ENCODE results near the gene DYNC1I1.
"Not testable (repeated sequence)": the region's sequence is repeated elsewhere in the genome, so short reads cannot be mapped to it uniquely, and the experiment has no call there.

Gene DYNC1I1

DNA sequence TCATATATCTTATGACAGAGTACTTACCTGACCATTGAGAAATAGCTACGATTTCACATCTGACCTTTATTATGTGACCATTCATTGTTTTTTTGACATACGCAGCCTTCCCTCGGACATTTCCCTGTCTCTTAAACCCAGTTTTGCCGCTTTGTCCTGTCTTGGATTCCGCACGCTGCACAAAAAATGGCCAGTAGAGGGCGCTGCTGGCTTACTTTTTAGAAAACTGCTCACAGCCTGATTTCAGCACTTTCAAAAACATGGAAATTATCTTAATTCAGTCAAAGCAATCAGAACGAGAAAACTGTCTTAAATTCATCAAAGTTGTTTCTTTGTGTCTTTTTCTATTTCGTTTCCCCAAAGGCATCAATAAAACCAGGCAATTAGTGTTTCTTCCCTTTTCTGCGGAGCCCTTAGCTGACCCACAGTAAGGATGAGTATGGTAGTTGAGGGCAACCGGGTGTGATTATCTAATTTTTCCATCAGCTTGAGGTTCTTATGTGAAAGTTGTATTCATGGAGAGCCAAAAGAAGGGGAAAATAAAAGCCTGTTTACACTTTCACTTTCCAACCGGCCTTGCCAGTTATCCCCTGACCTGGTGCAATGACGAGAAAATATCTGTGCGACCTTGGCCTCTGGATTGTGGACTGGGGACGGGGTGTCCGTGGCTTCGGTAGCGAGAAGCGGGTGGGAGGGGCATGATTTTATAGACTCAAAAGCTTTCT lies 144.4 kb downstream of the DYNC1I1 start:
- peak; percentile 53 to 67 (median 60) for DNase-seq
- Mint-ChIP-seq H3K4me3 (no peak overlapping the region), H3K9me3 (no peaks in the 10 kb centered on the region), H3K36me3 (ENCODE audit: insufficient read depth) (no peaks in the 10 kb centered on the region), H3K27ac (no peak overlapping the region), H3K27me3 (peaks cover 23 to 27% of the 10 kb centered on the region in 2 donors), H3K4me1 (ENCODE audit: low read depth in 2 of 2) (peaks cover 0 to 3% of the 10 kb centered on the region in 2 donors)
- ATAC-seq (replicated peaks) = peak; percentile 36

DNA sequence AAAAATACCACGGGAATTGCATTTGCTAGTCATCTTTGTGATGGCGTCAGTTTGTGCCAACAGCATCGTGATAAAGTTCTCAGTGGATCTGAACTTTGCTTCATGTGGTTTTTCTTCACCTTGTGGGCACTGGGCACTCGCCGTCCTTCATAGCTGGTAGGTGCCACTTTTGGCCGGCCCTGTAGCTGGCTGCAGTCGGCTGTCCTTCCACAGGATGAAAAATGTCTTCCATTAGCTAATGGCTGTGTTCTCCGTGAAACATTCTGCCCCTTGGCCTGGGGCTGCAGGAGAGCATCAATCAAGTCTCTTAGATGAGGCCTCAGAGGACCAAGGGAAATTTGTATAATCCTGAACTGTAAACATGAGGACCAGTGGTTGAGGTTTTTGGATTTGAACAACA lies 145.3 kb downstream of the DYNC1I1 start:
- no peak overlapping the region for H3K4me3 Mint-ChIP-seq
- H3K27me3 Mint-ChIP-seq = peaks cover 23 to 27% of the 10 kb centered on the region in 2 donors
- no peak overlapping the region for H3K27ac Mint-ChIP-seq
- no peak for DNase-seq
- H3K4me1 Mint-ChIP-seq (ENCODE audit: low read depth in 2 of 2) = peaks cover 0 to 3% of the 10 kb centered on the region in 2 donors
- ATAC-seq (replicated peaks) = no peak
- H3K9me3 Mint-ChIP-seq = no peaks in the 10 kb centered on the region
- H3K36me3 Mint-ChIP-seq (ENCODE audit: insufficient read depth) = no peaks in the 10 kb centered on the region

DNA sequence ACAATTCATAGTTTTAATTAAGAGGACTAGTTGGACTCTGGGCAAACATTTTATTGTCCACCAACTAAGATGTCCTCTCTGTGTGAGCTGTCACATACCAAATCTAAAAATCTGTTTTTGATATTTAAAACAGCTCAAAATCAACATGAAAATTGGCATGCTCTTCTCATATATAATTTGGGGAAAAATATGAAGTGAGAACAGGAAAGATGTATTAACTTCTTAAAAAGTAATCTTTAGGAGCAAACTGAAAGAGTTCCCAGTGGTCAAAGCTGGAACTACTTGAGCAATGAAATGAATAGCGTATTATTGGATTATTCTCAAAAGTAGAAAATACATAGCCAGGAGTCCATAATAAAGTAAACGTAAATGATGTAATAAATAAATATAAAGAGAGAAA lies 147.2 kb downstream of the DYNC1I1 start:
- no peak for DNase-seq
- Mint-ChIP-seq H3K36me3 (ENCODE audit: insufficient read depth) (no peaks in the 10 kb centered on the region), H3K27me3 (peaks cover 11 to 18% of the 10 kb centered on the region in 2 donors), H3K27ac (no peak overlapping the region), H3K9me3 (no peaks in the 10 kb centered on the region), H3K4me3 (no peak overlapping the region), H3K4me1 (ENCODE audit: low read depth in 2 of 2) (peaks cover 0 to 3% of the 10 kb centered on the region in 2 donors)
- ATAC-seq (replicated peaks) = no peak

DNA sequence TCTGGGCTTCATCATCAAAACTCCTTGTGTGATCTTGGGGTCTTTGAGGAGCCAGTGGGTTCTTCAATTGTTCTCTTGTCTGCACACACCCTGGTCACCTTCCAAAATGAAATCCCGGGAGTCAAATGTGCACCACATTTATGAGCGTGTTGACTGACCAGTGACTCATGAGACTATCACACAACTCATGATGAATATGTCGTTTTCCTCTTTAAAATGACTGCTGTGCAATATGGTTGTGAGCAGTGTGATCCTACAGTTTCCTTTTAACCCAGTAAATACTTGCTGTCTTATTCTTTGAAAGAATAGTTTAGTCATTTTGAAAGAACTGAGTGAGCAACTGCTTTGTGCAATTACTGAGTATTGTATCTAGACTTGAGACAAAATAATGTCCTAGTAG lies 149.2 kb downstream of the DYNC1I1 start:
- H3K4me3 Mint-ChIP-seq = no peak overlapping the region
- peaks cover 3 to 13% of the 10 kb centered on the region in 2 donors for H3K27me3 Mint-ChIP-seq
- H3K36me3 Mint-ChIP-seq (ENCODE audit: insufficient read depth) = no peaks in the 10 kb centered on the region
- peaks cover 0 to under 1% of the 10 kb centered on the region in 2 donors for H3K4me1 Mint-ChIP-seq (ENCODE audit: low read depth in 2 of 2)
- ATAC-seq (replicated peaks) (no peak), DNase-seq (no peak)
- H3K27ac Mint-ChIP-seq = no peak overlapping the region
- H3K9me3 Mint-ChIP-seq = no peaks in the 10 kb centered on the region

DNA sequence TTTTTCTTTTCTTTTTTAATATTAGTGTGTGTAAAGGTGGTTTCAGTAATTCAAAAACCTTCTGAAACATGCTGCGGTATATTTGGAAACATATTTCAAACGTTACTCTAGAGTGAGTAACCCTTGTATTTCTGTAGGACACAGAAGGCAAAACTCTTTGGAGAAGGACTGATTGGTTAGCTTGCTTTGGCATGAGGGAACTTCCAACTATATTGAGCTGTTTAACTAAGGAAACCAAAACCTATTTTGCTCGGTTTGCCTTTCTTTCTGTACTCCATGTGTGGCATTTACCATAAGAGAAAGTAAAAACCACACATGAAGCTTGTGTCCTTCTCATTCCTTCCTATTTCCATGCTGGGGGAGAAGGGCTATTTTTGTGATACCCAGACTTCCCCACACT lies 149.8 kb downstream of the DYNC1I1 start:
- Mint-ChIP-seq H3K9me3 (no peaks in the 10 kb centered on the region), H3K36me3 (ENCODE audit: insufficient read depth) (no peaks in the 10 kb centered on the region), H3K27me3 (peaks cover 0 to 9% of the 10 kb centered on the region in 2 donors), H3K4me1 (ENCODE audit: low read depth in 2 of 2) (no peaks in the 10 kb centered on the region), H3K27ac (no peak overlapping the region), H3K4me3 (no peak overlapping the region)
- ATAC-seq (replicated peaks) (no peak), DNase-seq (no peak)

DNA sequence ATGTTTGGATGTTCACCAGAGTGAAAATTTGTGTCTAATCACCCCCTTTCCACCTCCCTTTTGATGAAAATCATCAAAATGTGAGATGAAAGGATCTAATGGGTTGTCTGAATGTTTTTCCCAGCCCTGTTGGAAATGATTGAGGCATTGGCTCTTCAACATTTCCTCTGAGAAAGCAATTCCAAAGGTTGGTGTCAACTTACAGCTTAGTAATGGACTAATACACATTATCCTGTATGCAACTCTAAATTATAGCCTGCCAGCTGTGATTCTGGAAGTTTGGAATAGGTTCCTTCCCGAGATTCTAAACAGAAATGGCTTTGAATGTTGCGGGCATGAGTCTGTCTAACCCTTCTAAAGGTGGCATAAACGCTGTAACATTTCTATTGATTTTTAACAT lies 152.9 kb downstream of the DYNC1I1 start:
- no peak overlapping the region for H3K27ac Mint-ChIP-seq
- no peaks in the 10 kb centered on the region for H3K36me3 Mint-ChIP-seq (ENCODE audit: insufficient read depth)
- H3K4me1 Mint-ChIP-seq (ENCODE audit: low read depth in 2 of 2) = no peaks in the 10 kb centered on the region
- no peaks in the 10 kb centered on the region for H3K9me3 Mint-ChIP-seq
- no peak overlapping the region for H3K4me3 Mint-ChIP-seq
- H3K27me3 Mint-ChIP-seq = peaks cover 0 to 6% of the 10 kb centered on the region in 2 donors
- no peak for DNase-seq
- ATAC-seq (replicated peaks) = no peak

DNA sequence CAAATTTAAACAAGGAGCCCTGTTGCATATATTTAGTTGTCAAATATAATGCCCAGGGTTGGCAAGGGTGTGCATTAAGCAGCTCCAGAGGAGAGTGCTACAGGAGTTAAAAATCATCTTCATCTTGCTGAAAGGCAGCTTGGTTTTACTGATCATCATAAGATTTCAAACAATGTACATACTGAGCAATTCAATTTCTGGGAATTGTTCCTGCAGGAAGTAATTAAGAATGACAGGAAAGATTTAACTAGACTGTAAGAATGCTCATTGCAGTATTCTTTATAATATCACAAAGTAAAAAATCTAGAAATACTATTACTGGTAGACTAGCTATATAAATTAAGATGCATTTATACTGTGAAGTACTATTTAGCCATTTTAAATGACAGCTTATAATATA lies 153.6 kb downstream of the DYNC1I1 start:
- no peaks in the 10 kb centered on the region for H3K4me1 Mint-ChIP-seq (ENCODE audit: low read depth in 2 of 2)
- H3K36me3 Mint-ChIP-seq (ENCODE audit: insufficient read depth) = no peaks in the 10 kb centered on the region
- no peaks in the 10 kb centered on the region for H3K9me3 Mint-ChIP-seq
- H3K27ac Mint-ChIP-seq = no peak overlapping the region
- ATAC-seq (replicated peaks) (no peak), DNase-seq (no peak)
- H3K27me3 Mint-ChIP-seq = peaks cover 0 to 6% of the 10 kb centered on the region in 2 donors
- no peak overlapping the region for H3K4me3 Mint-ChIP-seq

DNA sequence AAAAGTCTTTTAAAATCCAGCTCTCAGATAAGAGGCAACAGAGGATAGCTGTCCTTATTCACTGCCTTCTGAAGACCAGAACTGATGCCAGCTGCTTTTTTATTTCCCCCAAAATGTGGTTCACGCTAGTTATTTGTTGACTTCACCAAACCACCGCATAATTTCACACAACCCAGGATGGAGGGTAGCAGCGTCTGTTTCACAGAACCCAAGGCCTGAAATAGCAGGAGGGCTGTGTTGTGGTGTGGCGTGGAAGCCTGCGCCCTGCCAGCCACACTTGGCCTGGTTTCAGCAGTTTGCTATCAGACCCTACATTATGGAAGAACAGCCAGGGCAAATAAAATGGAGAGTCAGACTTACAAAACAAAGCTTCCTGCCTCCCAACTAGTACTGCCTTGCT lies 155.4 kb downstream of the DYNC1I1 start:
- ATAC-seq (replicated peaks) (no peak), DNase-seq (no peak)
- Mint-ChIP-seq H3K4me1 (ENCODE audit: low read depth in 2 of 2) (no peaks in the 10 kb centered on the region), H3K27me3 (peaks cover 0 to 6% of the 10 kb centered on the region in 2 donors), H3K27ac (no peak overlapping the region), H3K36me3 (ENCODE audit: insufficient read depth) (no peaks in the 10 kb centered on the region), H3K9me3 (no peaks in the 10 kb centered on the region), H3K4me3 (no peak overlapping the region)

DNA sequence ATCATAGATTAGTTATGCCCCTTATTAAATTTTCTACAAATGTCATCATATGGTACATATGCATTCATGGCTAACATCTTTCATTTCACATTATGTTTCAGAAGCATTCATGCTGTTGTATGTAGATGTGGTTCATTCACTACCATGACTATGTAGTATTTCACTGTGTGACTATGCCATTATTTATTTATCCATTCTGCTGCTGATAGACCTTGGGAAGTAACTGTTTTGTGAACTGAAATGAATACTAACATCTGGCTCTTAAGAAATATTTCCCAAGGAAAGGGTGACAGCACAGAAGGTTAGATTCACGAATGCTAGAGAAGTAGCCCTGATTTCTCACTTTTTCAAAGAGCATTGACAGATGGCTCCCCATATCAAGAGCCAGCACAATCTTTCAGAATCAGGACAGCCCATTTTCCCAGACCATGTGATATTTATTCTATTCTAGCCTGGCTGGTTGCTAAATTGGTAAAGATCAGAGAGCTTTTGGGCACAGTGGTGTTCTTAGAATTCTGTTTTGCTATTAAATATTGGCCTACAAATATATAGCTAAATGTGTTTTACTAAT lies 157.4 kb downstream of the DYNC1I1 start:
- no peaks in the 10 kb centered on the region for H3K9me3 Mint-ChIP-seq
- H3K27ac Mint-ChIP-seq = no peak overlapping the region
- DNase-seq (no peak), ATAC-seq (replicated peaks) (no peak)
- no peak overlapping the region for H3K4me3 Mint-ChIP-seq
- H3K4me1 Mint-ChIP-seq (ENCODE audit: low read depth in 2 of 2) = no peaks in the 10 kb centered on the region
- no peaks in the 10 kb centered on the region for H3K36me3 Mint-ChIP-seq (ENCODE audit: insufficient read depth)
- peaks cover under 1 to 8% of the 10 kb centered on the region in 2 donors for H3K27me3 Mint-ChIP-seq

DNA sequence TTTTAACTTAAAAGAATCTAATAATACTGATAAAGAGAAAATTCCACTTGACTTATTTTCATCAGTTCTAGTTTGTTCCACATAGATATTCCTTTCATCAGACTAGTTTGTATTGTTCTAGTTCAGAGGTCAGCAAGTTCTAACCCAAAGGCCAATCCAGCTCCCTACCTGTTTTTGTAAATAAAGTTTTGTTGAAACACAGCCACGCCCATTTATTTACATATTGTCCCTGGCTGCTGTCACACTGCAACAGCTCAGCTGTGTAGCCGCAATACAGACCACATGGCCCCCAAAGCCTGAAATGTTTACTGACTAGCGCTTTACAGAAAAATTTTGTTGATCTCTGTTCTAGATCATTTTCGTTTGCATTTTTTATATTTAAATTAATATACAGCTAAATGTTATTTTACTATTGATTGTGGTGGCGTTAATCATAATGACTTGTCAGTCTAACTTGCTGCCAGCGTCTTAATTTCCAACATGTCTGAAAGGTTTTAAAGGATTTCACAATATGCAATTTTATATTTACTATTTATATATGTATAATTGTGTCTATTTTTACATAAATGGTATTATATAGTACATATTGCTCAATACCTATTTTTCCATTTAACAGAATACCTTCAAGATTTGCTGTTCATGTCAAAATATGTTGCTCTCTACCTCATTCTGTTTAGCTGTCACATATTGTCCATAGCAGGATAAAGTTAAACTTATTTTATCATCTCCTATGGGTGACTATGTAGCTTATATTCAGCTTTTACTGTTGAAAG lies 159.3 kb downstream of the DYNC1I1 start:
- H3K4me3 Mint-ChIP-seq = no peak overlapping the region
- H3K9me3 Mint-ChIP-seq = no peaks in the 10 kb centered on the region
- no peaks in the 10 kb centered on the region for H3K4me1 Mint-ChIP-seq (ENCODE audit: low read depth in 2 of 2)
- H3K27me3 Mint-ChIP-seq = peaks cover 6 to 15% of the 10 kb centered on the region in 2 donors
- H3K27ac Mint-ChIP-seq = no peak overlapping the region
- no peak for ATAC-seq (replicated peaks)
- DNase-seq = no peak
- no peaks in the 10 kb centered on the region for H3K36me3 Mint-ChIP-seq (ENCODE audit: insufficient read depth)

DNA sequence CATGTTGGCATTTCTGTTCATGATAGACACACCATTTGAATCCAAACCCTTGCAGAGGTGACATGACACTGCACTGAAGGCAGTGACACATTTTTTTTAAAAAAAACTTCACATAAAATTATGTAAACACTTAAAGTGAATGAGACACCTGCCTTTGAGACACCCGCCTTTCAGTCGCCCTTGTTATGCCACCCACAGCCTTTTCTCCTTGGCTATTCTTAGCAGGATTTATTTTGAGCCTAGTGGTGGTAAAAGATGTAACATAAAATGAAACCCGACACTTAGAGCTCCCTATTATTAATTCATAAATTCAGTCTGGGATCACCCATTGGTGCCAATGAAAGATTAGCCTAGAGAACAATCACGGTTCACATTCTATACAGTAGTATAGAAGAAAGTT lies 161.3 kb downstream of the DYNC1I1 start:
- no peak for ATAC-seq (replicated peaks)
- Mint-ChIP-seq H3K27me3 (peaks cover 6 to 9% of the 10 kb centered on the region in 2 donors), H3K36me3 (ENCODE audit: insufficient read depth) (no peaks in the 10 kb centered on the region), H3K27ac (no peak overlapping the region), H3K4me1 (ENCODE audit: low read depth in 2 of 2) (no peaks in the 10 kb centered on the region), H3K9me3 (no peaks in the 10 kb centered on the region), H3K4me3 (no peak overlapping the region)
- DNase-seq = no peak

DNA sequence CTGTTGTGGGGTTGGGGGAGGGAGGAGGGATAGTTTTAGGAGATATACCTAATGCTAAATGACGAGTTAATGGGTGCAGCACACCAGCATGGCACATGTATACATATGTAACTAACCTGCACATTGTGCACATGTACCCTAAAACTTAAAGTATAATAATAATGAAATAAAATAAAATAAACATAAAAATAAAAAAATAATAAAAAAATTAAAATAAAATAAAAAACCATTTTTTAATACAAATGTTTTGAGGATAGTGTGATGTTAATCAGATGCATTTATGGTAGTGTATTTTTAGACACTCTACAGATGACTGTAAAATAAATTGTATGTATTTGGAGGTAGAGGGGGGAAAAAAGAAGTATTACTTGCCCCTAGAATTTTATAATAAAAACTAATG lies 172.5 kb downstream of the DYNC1I1 start:
- DNase-seq; H3K27me3 Mint-ChIP-seq; H3K27ac Mint-ChIP-seq; H3K9me3 Mint-ChIP-seq; H3K36me3 Mint-ChIP-seq (ENCODE audit: insufficient read depth); H3K4me3 Mint-ChIP-seq; ATAC-seq (replicated peaks); H3K4me1 Mint-ChIP-seq (ENCODE audit: low read depth in 2 of 2): not testable (repeated sequence)

DNA sequence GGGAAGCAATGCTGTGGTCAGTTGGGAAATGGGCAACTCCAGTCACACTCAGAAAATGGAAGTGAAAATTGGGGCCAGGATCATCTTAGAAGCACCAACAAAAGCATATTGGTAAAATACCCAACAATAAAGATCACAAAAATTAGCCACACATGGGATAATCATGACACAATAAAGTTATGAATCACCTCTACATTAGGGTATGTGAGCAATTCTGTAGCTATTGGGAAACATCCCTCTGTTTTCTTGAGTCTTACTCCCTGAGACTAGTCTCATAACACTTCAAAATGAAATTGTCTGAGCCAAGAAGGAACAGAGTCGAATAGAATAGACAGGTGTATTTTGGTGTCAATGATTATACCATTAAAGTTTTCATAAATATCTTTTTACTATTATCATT lies 178.3 kb downstream of the DYNC1I1 start:
- no peak overlapping the region for H3K27ac Mint-ChIP-seq
- DNase-seq (no peak), ATAC-seq (replicated peaks) (no peak)
- no peaks in the 10 kb centered on the region for H3K36me3 Mint-ChIP-seq (ENCODE audit: insufficient read depth)
- no peaks in the 10 kb centered on the region for H3K9me3 Mint-ChIP-seq
- no peaks in the 10 kb centered on the region for H3K4me1 Mint-ChIP-seq (ENCODE audit: low read depth in 2 of 2)
- peaks cover 5 to 6% of the 10 kb centered on the region in 2 donors for H3K27me3 Mint-ChIP-seq
- no peak overlapping the region for H3K4me3 Mint-ChIP-seq

DNA sequence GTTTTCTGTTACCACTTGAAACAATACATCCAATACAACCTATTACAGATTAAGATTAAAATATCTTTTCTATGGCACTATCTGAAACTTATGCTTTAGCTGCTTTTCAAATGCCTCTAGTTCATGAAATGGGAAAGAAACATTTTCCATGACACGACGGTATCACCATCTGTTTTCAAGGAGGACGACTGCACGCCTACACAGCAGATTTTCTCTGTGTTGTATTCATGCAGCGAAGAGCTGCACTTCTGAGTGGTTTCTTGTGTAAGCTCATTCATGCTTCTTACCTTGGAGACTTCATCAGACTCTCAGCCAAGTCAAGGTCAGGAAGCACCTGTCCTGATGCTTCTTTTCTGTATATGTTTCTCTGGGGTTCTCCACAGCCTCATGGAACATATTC lies 179.2 kb downstream of the DYNC1I1 start:
- H3K36me3 Mint-ChIP-seq (ENCODE audit: insufficient read depth) = no peaks in the 10 kb centered on the region
- H3K4me3 Mint-ChIP-seq = no peak overlapping the region
- ATAC-seq (replicated peaks) = no peak
- no peak for DNase-seq
- peaks cover 5 to 6% of the 10 kb centered on the region in 2 donors for H3K27me3 Mint-ChIP-seq
- H3K27ac Mint-ChIP-seq = no peak overlapping the region
- H3K9me3 Mint-ChIP-seq = no peaks in the 10 kb centered on the region
- no peaks in the 10 kb centered on the region for H3K4me1 Mint-ChIP-seq (ENCODE audit: low read depth in 2 of 2)
